ENCODE results near the gene PLA2G4F.

Gene PLA2G4F, protein sequence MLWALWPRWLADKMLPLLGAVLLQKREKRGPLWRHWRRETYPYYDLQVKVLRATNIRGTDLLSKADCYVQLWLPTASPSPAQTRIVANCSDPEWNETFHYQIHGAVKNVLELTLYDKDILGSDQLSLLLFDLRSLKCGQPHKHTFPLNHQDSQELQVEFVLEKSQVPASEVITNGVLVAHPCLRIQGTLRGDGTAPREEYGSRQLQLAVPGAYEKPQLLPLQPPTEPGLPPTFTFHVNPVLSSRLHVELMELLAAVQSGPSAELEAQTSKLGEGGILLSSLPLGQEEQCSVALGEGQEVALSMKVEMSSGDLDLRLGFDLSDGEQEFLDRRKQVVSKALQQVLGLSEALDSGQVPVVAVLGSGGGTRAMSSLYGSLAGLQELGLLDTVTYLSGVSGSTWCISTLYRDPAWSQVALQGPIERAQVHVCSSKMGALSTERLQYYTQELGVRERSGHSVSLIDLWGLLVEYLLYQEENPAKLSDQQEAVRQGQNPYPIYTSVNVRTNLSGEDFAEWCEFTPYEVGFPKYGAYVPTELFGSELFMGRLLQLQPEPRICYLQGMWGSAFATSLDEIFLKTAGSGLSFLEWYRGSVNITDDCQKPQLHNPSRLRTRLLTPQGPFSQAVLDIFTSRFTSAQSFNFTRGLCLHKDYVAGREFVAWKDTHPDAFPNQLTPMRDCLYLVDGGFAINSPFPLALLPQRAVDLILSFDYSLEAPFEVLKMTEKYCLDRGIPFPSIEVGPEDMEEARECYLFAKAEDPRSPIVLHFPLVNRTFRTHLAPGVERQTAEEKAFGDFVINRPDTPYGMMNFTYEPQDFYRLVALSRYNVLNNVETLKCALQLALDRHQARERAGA

DNA sequence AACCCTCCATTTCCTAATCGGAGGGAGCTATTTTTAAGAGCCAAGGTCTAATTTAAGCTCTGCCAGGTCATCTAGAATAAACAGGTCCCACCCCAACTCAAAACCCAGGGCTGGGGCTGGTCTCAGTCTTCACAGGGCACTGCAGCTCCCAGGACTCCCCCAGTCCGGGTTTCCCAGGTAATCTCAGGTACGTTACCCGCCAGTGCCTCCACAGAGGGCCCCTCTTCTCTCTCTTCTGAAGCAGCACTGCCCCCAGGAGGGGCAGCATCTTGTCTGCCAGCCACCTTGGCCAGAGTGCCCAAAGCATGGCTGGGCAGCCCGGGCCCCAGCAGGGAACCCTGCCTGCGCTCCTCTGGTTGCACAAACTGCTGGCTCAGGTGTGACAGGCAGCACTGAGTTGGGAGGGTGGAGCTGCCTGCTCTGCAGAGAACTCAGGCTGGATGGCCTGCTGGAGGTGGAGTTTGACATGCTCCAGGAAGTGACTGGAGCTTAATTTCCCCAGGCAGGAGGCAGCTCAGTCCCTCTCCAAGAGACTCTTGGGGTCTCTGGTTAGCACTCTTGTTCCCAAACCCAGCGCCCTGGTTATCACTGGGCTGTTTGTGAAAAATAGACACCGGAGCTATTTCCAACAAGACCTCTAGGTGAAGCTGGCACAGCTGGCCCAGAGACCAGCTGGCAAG is at the start of gene PLA2G4F:
TSS of gene PLA2G4F (minus strand) at position 394 of the 680 bp plus-strand sequence. CDS start at position 307, 87 bp downstream.
- DNase-seq (ENCODE audit: low read depth) = no peak

GRCh38 chr15:42203891-42204290 is 47.5 kb upstream of the PLA2G4F start:
- peak; percentile 3 for DNase-seq (ENCODE audit: low read depth)

- DNase-seq (ENCODE audit: low read depth) = no peak
Measured at GRCh38 chr15:42202653-42203052, 46.2 kb upstream of the PLA2G4F start.

DNA sequence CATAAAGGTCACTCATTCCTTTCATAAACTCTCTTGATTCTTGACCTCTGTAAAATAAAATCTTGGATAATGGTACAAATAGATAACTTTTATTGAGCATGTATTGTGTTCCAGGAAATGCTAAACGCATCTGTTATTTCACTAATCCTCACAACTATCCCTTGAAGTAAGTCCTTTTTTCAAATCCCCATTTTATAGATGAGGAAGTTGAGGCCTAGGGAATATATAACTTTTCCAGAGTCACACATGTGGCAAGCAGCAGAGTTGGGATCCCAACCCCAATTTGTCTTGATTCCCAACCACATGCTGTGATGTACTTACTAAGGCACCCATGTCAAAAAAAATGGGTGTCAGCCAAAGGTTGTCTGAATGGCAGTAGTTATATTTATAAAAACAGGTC is 45.4 kb upstream of the PLA2G4F start:
- no peak for DNase-seq (ENCODE audit: low read depth)

- DNase-seq (ENCODE audit: low read depth) = no peak
Measured at GRCh38 chr15:42199126-42199525, 42.7 kb upstream of the PLA2G4F start.

- DNase-seq (ENCODE audit: low read depth) = no peak
Measured at GRCh38 chr15:42198516-42198915, 42.1 kb upstream of the PLA2G4F start.

DNA sequence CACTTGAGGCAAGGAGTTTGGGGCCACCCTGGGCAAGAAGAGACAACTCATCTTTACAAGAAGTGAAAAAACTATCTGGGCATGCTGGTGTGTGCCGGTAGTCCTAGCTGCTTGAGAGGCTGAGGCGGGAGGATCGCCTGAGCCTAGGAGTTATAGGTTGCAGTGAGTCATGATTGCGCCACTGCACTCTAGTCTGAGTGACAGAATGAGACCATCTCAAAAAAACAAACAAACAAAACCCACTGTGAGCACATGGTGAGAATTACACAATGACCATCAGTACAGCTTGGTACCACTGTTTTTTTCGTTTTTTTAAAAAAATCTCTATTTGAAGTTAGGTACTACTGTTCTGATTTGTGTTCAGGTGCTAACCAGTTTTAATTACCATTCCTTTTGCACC is 38.1 kb upstream of the PLA2G4F start:
- peak; percentile 18 for DNase-seq (ENCODE audit: low read depth)

- DNase-seq (ENCODE audit: low read depth) = no peak
Measured at GRCh38 chr15:42193383-42193782, 36.9 kb upstream of the PLA2G4F start.

DNA sequence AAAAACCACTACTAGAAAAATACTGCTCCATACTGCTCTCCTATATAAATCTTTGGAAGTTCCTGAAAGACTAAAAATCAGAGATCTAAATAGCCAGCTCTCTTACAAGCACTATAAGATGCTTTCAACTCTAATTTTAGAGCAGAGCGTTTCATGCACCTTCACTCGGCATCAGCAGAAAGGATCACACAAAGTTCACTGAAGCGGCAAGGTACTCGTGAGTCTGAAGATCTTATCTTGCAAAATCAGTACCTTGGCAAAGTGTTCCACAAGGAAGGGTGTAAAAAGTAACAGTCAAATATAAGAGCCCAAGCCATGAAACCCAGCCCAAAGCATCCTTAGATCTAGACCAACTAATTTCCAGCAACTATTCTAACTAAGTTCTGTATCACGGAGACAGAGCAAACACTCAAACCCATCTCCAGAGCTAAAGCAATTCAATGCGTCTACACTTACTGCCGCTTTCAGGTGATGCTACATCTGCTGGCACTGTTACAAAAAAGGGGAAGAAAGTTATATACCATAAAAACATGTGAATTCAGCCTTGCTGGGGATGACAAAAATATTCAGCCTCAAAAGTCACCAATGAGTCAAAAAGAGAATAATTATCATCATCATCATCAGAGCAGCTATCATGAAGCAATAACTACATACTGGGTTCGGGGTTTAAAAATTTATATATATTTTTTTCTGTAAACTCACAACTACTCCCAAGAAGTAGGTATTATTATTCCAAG is 35.3 kb upstream of the PLA2G4F start:
- no peak for DNase-seq (ENCODE audit: low read depth)

- DNase-seq (ENCODE audit: low read depth) = no peak
Measured at GRCh38 chr15:42190370-42190769, 33.9 kb upstream of the PLA2G4F start.

DNA sequence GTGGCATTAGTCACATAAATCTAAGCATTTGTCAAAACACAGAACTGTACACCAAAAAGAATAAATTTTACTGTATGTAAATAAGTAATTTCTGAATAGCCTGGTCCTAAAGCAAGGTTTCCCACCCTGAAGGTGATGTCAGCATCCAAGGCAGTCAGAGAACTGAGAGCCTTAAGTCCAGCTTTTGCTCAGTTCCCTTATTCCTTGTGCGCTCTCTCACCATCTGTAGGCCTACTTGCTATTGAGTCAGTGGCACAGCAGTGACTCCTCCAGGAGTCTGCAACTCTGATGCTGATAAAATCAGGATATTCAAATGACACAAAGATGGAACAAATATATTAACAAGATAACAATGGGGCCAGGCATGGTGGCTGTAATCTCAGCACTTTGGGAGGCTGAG is 29.4 kb upstream of the PLA2G4F start:
- no peak for DNase-seq (ENCODE audit: low read depth)

- no peak for DNase-seq (ENCODE audit: low read depth)
Measured at GRCh38 chr15:42184736-42185135, 28.3 kb upstream of the PLA2G4F start.

DNA sequence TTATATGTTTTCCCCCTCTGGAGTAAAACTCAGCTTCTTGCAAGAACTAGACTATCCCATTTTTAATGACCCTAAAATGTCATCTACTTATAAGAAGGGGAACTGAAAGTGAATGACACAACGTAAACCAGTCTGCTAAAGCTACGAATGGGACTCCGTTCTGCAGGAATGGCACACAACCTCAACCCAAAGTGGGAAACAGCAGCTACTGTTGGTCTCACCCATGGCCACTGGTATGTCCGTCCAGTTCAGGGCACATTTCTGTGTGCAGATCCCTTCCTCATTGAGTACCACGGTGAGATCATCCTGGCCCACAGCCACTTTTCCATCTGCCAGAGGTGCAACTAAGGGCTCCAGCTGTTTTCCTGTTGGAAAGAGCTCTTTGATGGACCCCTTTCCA is 27.9 kb upstream of the PLA2G4F start:
- DNase-seq (ENCODE audit: low read depth) = no peak

DNA sequence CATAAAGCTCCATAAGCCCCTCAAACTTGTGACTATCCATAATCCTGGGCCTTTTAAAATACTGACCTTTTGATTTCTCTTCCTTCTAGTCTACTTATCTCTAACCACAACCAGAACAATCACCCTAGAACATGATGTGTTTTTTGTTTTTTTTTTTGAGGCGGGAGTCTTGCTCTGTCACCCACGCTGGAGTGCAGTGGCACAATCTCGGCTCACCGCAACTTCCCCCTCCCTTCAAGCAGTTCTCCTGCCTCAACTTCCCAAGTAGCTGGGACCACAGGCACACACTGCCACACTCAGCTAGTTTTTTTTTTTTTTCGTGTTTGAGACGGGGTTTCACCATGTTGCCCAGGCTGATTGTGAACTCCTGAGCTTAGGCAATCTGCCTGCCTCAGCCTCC is 26.5 kb upstream of the PLA2G4F start:
- DNase-seq (ENCODE audit: low read depth) = no peak

- no peak for DNase-seq (ENCODE audit: low read depth)
Measured at GRCh38 chr15:42182328-42182886, 26.0 kb upstream of the PLA2G4F start.

GRCh38 chr15:42178056-42178455 is 21.6 kb upstream of the PLA2G4F start:
- no peak for DNase-seq (ENCODE audit: low read depth)

DNA sequence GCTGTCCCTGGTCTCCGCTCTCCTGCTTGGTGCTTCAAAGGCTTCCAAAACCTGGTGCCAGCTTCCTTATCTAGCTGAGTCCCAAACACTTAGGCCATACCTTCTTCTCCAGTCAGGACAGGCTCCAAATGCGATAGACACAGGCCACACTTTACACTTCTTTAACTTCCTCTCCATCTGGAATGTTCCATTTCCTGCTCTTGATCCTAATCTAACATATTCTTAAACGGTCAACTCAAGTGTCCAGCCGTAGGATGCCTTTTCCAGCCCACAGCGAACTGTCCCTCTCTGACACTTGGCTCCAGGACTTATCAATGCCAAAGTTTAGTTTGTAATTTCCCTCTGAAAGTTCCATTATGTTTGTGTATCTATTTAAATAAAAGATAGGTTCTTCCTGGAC is 19.2 kb upstream of the PLA2G4F start:
- no peak for DNase-seq (ENCODE audit: low read depth)

DNA sequence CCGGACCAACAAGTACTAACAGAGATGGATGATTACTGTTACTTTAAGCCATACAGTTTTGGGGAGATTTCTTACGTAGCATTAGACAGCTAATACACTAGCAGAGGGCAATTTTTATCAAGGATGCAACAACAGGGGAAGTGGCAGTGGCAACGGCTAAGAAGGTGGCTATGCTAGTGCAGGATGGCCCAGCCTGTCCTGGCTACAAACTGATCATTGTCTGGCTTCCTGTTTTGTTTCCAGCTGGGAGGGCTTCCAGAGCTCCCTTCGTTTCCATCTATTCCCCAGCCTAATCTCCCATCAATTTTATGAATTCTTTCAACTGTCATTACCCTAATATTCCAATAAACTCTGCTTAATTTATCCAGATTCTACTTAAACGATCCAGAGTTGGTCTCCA is 16.0 kb upstream of the PLA2G4F start:
- DNase-seq (ENCODE audit: low read depth) = no peak

- no peak for DNase-seq (ENCODE audit: low read depth)
Measured at GRCh38 chr15:42171795-42172194, 15.4 kb upstream of the PLA2G4F start.

GRCh38 chr15:42171122-42171521 is 14.7 kb upstream of the PLA2G4F start:
- DNase-seq (ENCODE audit: low read depth) = no peak

GRCh38 chr15:42166225-42166940 is 9.9 kb upstream of the PLA2G4F start:
- DNase-seq (ENCODE audit: low read depth) = no peak
